Measurements from ENCODE around the gene GNG11. TPM values are rescaled to one million over a fixed set of nuclear protein-coding genes. Genes with fewer than 3 reads are reported as not detected.
A peak's percentile ranks its signal among the peaks of the same experiment; 100 is the strongest.

GNG11 gene
- total RNA-seq = 22.8 TPM

DNA sequence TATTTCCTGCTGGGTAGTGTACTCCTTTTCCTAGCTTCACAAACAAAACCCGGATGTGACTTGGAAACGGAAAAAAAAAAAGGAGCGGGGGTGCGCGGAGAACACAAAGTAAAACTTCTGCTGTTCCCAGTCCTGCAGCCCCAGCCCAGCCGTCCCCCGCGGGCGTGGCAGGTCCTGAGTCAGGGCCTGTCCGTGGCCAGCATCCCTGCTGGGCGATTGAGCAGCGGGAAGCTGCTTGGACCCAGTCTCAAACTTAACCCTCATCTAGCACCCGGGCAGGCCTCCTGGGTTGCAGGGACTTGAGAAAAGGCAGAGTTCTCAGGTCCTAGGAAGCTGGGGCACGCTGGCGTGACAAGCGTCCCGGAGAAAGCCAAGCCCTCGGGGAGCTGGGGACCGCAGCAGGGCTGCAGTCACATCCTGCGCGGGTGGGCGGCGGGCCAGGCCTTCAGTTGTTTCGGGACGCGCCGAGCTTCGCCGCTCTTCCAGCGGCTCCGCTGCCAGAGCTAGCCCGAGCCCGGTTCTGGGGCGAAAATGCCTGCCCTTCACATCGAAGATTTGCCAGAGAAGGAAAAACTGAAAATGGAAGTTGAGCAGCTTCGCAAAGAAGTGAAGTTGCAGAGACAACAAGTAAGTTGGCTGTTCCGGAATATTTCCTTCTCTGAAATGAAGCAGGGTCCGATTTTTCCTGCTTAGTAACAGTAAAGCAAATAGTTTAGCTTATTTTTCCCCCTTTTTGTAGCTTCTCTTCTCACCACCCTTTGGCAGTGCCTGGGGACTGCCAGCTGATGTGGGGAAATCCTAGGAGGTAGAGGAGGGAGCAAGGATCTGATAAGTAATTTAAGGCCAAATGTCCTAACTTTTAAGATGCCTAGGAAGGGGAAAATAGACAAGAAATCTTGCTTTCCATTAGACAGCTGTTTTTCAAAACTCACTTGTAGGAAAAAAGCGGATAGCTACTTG, at the start of gene GNG11:
Gene GNG11, plus strand, starts transcription at position 129 of the 960 bp plus-strand sequence. Its CDS starts 403 bp downstream, at position 532.
- peaks cover 23% of the 10 kb centered on the region for H3K27me3 ChIP-seq (ENCODE audit: insufficient read depth, low read length)
- peaks cover 11% of the 10 kb centered on the region for H3K4me1 ChIP-seq (ENCODE audit: insufficient read depth, low read length)
- H3K4me3 ChIP-seq (ENCODE audit: low read length) = peak within 1 kb of the TSS; percentile 34
- H3K9me3 ChIP-seq (ENCODE audit: low read depth, low read length) = no peaks in the 10 kb centered on the region

DNA sequence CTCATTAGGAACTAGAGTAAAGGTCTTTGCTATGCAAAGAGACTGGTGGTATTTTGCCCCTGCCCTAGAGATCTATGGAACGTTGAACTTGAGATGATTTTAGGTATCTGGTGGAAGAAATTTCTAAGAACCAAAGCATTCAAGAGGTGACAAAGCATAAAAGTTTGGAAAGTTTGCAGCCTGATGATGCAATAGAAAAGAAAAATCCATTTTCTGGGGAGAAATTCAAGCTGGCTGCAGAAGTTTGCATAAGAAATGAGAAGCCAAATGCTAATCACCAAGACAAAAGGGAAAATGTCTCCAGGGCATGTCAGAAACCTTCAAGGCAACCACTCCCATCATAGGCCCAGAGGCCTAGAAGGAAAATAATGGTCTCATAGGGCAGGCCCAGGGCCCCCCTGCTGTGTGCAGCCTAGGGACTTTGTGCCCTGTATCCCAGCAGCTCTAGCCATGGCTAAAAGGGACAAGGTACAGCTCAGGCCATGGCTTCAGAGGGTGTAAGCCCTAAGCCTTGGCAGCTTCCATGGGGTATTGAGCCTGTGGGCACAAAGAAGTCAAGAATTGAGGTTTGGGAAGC, 47.4 kb upstream of the GNG11 start:
- H3K27me3 ChIP-seq (ENCODE audit: insufficient read depth, low read length) = no peaks in the 10 kb centered on the region
- no peaks in the 10 kb centered on the region for H3K4me1 ChIP-seq (ENCODE audit: insufficient read depth, low read length)
- no peaks in the 10 kb centered on the region for H3K9me3 ChIP-seq (ENCODE audit: low read depth, low read length)
- no peak overlapping the region for H3K4me3 ChIP-seq (ENCODE audit: low read length)

DNA sequence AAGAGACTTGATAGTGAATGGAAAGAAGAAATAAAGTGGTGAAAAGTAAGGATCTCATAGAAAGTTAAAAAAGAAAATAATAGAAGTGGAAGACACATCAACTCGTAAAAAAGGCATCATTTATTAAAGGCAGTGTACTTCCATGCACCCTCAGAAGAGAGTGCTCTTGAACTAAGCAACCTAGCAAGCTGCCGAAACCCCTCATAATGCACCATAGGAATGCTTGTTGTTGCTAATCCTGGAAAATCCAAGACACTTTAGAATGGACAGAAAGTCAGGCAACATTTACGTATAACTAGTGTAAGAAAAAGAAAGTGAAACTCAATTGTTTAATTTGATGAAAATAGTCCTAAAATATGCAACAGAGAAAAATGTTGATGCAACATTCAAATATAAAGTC, 43.8 kb upstream of the GNG11 start:
- Histone ChIP-seq H3K27me3 (ENCODE audit: insufficient read depth, low read length) (peaks cover 2% of the 10 kb centered on the region), H3K9me3 (ENCODE audit: low read depth, low read length) (no peaks in the 10 kb centered on the region), H3K4me3 (ENCODE audit: low read length) (no peak overlapping the region), H3K4me1 (ENCODE audit: insufficient read depth, low read length) (no peaks in the 10 kb centered on the region)

DNA sequence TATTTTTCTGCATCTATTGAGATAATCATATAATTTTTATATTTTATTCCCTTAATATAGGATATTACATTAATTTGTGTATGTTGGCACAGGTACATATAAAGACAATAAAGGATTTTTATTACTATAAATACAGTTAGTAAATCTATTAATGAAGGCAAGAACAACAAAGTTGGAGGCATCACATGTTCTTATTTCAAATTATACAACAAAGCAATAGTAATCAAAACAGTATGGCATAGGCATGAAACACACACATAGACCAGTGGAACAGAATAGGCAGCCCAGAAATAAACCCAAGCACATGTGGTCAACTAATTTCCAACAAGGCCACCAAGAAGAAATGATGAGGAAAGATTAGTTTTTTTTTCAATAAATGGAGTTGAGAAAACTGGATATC, 42.2 kb upstream of the GNG11 start:
- H3K4me3 ChIP-seq (ENCODE audit: low read length) = no peak overlapping the region
- no peaks in the 10 kb centered on the region for H3K9me3 ChIP-seq (ENCODE audit: low read depth, low read length)
- peaks cover 2% of the 10 kb centered on the region for H3K27me3 ChIP-seq (ENCODE audit: insufficient read depth, low read length)
- H3K4me1 ChIP-seq (ENCODE audit: insufficient read depth, low read length) = no peaks in the 10 kb centered on the region

DNA sequence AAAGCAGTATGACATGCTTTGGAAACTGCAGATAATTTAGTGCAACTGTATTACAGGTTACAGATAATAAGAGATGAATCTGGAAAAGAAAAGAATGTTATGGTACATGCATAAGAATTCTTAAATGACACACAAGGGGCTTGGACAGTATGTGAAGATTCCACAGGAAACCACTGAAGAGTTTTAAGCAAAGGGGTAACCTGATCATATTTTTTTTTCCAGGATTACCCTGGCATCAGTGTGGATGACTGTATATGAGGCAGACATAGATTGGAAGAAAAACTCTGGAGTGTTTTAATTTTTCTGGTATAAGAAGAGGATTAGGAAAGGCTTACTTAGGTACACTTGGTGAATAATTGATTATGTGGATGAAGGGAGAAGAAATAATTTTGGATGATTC, 39.1 kb upstream of the GNG11 start:
- no peaks in the 10 kb centered on the region for H3K4me1 ChIP-seq (ENCODE audit: insufficient read depth, low read length)
- H3K27me3 ChIP-seq (ENCODE audit: insufficient read depth, low read length) = peaks cover 7% of the 10 kb centered on the region
- H3K4me3 ChIP-seq (ENCODE audit: low read length) = no peak overlapping the region
- no peaks in the 10 kb centered on the region for H3K9me3 ChIP-seq (ENCODE audit: low read depth, low read length)

DNA sequence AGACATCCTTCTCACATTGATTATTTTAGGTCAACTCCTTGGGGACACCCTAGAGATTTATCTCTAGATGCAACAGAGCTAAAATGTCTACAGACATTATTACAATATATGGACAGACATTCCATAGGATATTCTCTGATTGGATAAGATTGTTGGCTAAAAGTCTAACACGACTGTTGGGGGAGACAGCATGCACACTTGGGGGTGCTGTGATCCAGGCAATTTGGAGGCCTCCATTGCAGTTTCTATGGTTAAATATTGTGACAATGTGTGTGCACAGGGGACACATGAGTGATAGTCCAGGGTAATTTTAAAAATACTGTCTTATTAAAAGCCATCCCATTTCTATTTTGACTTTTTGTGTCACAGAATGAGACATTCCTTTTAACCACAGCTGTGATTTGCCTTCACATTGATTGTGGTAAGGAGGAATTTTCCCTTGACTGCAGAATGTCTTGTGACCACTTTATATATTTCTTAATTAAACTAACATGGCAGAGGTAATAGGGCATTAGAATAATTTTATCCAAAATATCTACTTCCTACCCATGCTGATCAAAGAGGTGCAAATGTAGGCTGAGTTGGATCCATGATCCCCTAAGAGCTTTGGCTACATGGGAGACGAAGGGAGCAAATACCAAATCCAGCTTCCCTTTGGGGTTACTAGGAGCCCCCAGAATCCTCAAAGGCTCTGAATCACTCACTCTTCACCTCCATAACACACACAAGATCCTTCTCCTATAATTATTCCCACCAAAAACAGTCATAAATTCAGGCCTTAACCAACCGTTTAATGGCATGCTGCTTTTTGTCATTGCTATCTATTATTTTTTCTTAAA, 38.2 kb upstream of the GNG11 start:
- H3K4me3 ChIP-seq (ENCODE audit: low read length) = no peak overlapping the region
- H3K27me3 ChIP-seq (ENCODE audit: insufficient read depth, low read length) = peaks cover 12% of the 10 kb centered on the region
- H3K4me1 ChIP-seq (ENCODE audit: insufficient read depth, low read length) = no peaks in the 10 kb centered on the region
- no peaks in the 10 kb centered on the region for H3K9me3 ChIP-seq (ENCODE audit: low read depth, low read length)

DNA sequence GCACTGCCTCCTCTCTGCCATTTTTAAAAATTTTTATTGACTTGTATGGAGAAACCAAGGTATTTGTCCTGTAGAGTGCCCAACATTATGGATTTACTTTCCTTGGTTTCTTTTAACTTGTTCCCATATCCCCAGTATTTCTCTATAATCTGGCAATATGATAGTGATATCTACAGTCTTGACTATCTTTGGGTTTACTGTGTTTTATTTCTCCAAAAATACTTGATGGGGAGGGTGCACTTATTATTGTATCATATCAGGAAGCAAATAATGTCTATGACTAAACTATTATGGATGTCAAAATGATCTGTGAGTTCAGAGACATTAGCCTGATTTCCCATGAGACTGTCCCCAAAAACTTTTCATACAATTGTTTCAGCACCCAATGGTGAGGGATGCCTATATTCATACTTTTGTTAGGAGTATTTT, 37.6 kb upstream of the GNG11 start:
- Histone ChIP-seq H3K4me3 (ENCODE audit: low read length) (no peak overlapping the region), H3K27me3 (ENCODE audit: insufficient read depth, low read length) (peaks cover 14% of the 10 kb centered on the region), H3K9me3 (ENCODE audit: low read depth, low read length) (no peaks in the 10 kb centered on the region), H3K4me1 (ENCODE audit: insufficient read depth, low read length) (no peaks in the 10 kb centered on the region)

DNA sequence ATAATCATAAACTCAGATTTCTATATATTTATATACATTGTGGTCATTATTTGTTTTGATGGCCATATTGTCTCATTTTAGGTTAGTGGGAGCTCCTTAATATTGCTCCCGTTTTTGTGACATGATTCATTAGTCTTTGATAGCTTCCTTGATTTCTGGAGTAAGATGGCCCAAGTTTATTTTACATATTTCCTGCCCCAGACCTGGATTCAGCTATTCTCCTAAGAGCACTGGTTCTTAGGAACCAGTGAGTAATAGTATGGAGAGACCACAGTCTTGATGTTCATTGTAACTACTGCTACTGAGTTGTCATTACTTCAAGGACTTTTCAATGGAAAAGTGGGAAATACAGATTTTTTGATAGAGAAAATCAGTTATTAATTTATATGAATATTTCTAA, 37.0 kb upstream of the GNG11 start:
- H3K9me3 ChIP-seq (ENCODE audit: low read depth, low read length) = no peaks in the 10 kb centered on the region
- H3K4me3 ChIP-seq (ENCODE audit: low read length) = no peak overlapping the region
- peaks cover 19% of the 10 kb centered on the region for H3K27me3 ChIP-seq (ENCODE audit: insufficient read depth, low read length)
- no peaks in the 10 kb centered on the region for H3K4me1 ChIP-seq (ENCODE audit: insufficient read depth, low read length)

DNA sequence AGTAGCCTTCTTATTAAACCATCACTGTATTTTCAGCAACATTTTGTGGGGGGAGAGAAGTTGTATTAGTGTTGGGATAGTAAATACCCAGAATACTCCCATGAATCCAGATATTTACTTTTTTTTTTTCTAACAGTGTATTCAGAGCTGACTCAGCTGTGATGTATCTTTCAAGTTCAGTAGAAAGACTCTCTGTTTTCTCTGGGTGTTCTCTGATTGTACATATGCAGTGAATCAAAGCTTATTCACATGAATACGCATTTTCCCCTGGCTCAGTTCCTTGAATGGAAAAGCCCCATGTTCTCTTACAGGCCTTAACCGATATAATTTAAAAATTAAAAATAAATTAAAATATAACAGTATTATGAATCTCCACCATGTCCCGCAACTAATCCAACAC, 32.3 kb upstream of the GNG11 start:
- no peaks in the 10 kb centered on the region for H3K9me3 ChIP-seq (ENCODE audit: low read depth, low read length)

DNA sequence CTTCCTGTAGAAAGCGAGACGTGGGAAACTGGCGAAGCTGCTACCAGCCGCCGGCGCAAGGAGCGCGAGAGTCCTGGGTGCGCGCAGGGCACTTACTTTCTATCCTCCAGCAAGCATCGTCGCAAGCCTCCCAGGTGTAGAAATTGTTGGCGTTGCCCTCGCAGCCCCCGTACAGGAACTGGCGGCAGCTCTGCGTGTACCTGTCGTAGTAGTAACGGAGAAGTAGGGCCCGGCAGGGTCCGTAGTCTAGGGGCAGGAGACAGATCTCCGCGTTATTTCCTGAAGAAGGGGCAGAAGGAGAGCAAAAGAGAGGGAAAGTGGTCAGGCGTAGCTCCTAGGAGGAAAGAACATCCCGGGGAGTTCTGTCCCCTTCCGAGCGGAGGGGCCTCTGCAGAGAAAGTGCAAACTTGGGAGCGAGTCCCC, 31.5 kb upstream of the GNG11 start:
- no peak overlapping the region for H3K4me3 ChIP-seq (ENCODE audit: low read length)
- H3K27me3 ChIP-seq (ENCODE audit: insufficient read depth, low read length) = peaks cover 57% of the 10 kb centered on the region
- no peaks in the 10 kb centered on the region for H3K9me3 ChIP-seq (ENCODE audit: low read depth, low read length)
- H3K4me1 ChIP-seq (ENCODE audit: insufficient read depth, low read length) = peaks cover 10% of the 10 kb centered on the region

More for the DNA sequence above, 32.3 kb upstream of the GNG11 start:
- H3K27me3 ChIP-seq (ENCODE audit: insufficient read depth, low read length) = peaks cover 57% of the 10 kb centered on the region
- no peak overlapping the region for H3K4me3 ChIP-seq (ENCODE audit: low read length)
- H3K4me1 ChIP-seq (ENCODE audit: insufficient read depth, low read length) = peaks cover 10% of the 10 kb centered on the region

DNA sequence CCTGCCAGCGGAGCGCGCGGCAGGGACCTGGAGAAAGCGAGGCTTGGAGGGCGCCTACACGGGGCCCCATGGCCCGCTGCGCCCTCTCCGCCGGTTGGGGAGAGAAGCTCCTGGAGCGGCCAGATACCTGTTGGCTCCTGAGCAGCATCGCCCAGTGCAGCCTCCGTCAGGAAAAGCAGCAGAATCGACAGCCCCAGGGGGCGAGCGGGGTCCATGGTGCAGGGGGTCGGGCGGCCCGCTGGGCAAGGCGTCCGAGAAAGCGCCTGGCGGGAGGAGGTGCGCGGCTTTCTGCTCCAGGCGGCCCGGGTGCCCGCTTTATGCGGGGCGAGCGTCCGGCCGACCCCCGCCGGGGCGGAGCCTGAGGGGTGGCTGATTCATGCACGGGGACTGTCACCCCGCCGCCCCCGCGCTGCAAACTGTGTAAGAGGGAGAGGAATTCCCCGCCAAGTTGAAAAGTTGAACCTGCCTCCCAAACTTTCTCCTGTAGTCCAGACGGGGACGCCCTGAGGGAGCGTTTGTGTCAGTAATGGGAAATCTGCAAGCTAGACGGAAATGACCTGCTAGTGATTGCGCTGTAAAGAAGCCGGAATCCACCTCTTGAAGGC, 31.0 kb upstream of the GNG11 start, which contains the start of gene TFPI2:
Gene TFPI2, minus strand, starts transcription at position 290 of the 605 bp plus-strand sequence. Its CDS starts 75 bp downstream, at position 215.
- peaks cover 57% of the 10 kb centered on the region for H3K27me3 ChIP-seq (ENCODE audit: insufficient read depth, low read length)
- H3K4me3 ChIP-seq (ENCODE audit: low read length) = no peak within 1 kb of the TSS
- H3K4me1 ChIP-seq (ENCODE audit: insufficient read depth, low read length) = peaks cover 10% of the 10 kb centered on the region
- H3K9me3 ChIP-seq (ENCODE audit: low read depth, low read length) = no peaks in the 10 kb centered on the region

DNA sequence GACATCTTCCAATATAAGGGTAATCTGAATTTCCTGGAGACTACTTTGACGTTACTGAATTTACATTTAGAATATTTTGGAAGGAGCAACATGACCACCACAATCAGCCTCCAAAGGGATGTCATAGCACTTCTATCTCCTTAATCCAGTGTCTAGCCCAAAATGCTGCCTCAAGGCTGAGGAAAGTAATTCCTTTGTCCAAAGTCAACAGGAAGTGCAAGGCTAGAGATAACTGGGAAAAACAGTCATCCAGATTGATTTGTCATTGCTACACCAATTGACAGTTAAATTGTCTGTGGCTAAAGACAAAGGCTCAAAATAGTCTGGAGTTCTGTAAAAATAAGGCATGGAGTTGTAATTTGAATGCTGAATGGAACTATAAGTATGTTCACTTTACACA, 27.1 kb upstream of the GNG11 start:
- H3K27me3 ChIP-seq (ENCODE audit: insufficient read depth, low read length) = peaks cover 44% of the 10 kb centered on the region
- no peak overlapping the region for H3K4me3 ChIP-seq (ENCODE audit: low read length)
- H3K4me1 ChIP-seq (ENCODE audit: insufficient read depth, low read length) = peaks cover 10% of the 10 kb centered on the region
- no peaks in the 10 kb centered on the region for H3K9me3 ChIP-seq (ENCODE audit: low read depth, low read length)

DNA sequence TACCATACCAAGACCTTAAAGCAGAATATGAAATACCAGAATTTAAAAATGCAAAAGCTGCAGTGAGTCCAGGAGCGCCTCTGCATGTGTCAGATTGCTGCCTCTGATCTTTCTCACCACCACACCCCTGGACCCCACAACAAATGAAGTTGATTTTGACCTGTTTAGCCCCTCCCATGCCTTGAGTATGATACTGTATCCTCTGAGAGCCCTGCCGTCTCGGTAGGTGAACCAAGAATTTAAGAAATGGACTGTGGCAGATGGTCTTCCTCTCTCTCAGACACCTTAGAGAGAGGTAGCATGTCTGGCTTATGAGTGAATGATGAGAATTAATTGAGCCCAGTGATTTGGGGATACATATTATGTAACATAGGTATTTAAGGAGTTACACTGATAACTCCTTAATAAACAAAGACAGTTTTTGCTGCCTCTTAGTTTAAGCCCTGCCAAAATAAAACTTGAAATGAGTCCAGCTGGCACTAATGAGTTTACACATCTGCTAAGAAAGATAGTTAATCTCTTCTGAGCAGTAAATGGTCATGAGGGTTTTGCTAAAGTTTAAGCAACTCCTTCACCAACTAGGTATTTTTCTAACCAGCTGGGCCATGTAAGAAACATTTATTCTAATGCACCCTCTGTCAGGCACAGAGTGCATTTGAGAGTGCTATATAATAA, 26.4 kb upstream of the GNG11 start:
- peaks cover 37% of the 10 kb centered on the region for H3K27me3 ChIP-seq (ENCODE audit: insufficient read depth, low read length)
- peaks cover 8% of the 10 kb centered on the region for H3K4me1 ChIP-seq (ENCODE audit: insufficient read depth, low read length)
- H3K4me3 ChIP-seq (ENCODE audit: low read length) = no peak overlapping the region
- H3K9me3 ChIP-seq (ENCODE audit: low read depth, low read length) = no peaks in the 10 kb centered on the region
